Measurements from ENCODE around the gene AGBL1.

AGBL1 gene

DNA sequence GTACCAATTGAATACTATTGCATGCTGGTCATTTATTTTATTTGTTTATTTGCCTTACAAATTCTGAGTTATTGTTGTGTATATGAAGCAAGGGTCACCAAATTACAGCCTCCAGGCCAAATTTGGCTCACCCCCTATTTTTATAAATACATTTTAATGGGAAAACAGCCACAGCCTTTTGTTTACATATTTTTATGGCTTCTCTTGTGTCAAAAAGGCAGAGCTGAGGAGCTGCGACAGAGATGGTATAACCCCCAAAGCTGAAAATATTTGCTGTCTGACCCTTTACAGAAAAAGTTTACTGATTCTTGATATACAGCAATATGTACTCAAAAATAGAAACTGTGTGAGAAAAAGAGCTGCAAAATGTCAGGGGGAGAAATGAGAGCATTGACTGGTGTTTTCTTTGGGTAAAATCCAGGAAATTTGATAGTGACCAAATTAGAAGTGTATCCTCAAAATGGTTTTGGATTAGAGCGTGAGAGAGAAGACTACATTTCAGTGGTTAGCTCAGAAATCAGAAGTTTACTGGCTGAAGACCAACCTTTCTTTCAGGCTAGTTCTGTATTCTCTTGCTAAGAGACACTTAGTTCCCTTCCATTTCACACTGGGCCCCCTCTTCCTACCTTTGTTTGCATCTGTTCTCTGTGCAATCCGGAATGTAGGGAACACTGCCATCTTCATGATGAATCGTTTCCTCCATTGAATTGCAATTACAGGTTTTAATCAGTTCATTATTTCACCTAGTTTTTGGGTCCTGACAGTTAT, 757.8 kb downstream of the AGBL1 start:
- TF ChIP-seq NFIC (IDR thresholded peaks at IDR 0.05), result no peak
- no peak for TF ChIP-seq FOXM1 (IDR thresholded peaks at IDR 0.05; ENCODE audit: borderline replicate concordance, low read depth)
- no peak for TF ChIP-seq TEAD4 (IDR thresholded peaks at IDR 0.05)
- no peak for TF ChIP-seq TCF12 (IDR thresholded peaks at IDR 0.05; ENCODE audit: low read depth)
- TF ChIP-seq, protein P1, sequence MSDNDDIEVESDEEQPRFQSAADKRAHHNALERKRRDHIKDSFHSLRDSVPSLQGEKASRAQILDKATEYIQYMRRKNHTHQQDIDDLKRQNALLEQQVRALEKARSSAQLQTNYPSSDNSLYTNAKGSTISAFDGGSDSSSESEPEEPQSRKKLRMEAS (IDR thresholded peaks at IDR 0.05), result no peak
- TF ChIP-seq, protein P2, sequence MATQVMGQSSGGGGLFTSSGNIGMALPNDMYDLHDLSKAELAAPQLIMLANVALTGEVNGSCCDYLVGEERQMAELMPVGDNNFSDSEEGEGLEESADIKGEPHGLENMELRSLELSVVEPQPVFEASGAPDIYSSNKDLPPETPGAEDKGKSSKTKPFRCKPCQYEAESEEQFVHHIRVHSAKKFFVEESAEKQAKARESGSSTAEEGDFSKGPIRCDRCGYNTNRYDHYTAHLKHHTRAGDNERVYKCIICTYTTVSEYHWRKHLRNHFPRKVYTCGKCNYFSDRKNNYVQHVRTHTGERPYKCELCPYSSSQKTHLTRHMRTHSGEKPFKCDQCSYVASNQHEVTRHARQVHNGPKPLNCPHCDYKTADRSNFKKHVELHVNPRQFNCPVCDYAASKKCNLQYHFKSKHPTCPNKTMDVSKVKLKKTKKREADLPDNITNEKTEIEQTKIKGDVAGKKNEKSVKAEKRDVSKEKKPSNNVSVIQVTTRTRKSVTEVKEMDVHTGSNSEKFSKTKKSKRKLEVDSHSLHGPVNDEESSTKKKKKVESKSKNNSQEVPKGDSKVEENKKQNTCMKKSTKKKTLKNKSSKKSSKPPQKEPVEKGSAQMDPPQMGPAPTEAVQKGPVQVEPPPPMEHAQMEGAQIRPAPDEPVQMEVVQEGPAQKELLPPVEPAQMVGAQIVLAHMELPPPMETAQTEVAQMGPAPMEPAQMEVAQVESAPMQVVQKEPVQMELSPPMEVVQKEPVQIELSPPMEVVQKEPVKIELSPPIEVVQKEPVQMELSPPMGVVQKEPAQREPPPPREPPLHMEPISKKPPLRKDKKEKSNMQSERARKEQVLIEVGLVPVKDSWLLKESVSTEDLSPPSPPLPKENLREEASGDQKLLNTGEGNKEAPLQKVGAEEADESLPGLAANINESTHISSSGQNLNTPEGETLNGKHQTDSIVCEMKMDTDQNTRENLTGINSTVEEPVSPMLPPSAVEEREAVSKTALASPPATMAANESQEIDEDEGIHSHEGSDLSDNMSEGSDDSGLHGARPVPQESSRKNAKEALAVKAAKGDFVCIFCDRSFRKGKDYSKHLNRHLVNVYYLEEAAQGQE (IDR thresholded peaks at IDR 0.05; ENCODE audit: low read depth), result no peak
- no peak for TF ChIP-seq CEBPB (IDR thresholded peaks at IDR 0.05)
- TF ChIP-seq YY1 (IDR thresholded peaks at IDR 0.05; ENCODE audit: low read depth), result no peak
- TF ChIP-seq, protein P3, sequence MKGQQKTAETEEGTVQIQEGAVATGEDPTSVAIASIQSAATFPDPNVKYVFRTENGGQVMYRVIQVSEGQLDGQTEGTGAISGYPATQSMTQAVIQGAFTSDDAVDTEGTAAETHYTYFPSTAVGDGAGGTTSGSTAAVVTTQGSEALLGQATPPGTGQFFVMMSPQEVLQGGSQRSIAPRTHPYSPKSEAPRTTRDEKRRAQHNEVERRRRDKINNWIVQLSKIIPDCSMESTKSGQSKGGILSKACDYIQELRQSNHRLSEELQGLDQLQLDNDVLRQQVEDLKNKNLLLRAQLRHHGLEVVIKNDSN (IDR thresholded peaks at IDR 0.05), result no peak
- no peak for TF ChIP-seq ZBTB7A (IDR thresholded peaks at IDR 0.05; ENCODE audit: low read depth)
- no peak for TF ChIP-seq TAF1 (IDR thresholded peaks at IDR 0.05; ENCODE audit: low read depth)
- TF ChIP-seq RAD21 (IDR thresholded peaks at IDR 0.05; ENCODE audit: low read depth), result no peak
- TF ChIP-seq EGR1 (IDR thresholded peaks at IDR 0.05), result no peak
- no peak for TF ChIP-seq CREB1 (IDR thresholded peaks at IDR 0.05; ENCODE audit: low read depth)
- TF ChIP-seq EP300 (IDR thresholded peaks at IDR 0.05; ENCODE audit: borderline replicate concordance), result no peak

DNA sequence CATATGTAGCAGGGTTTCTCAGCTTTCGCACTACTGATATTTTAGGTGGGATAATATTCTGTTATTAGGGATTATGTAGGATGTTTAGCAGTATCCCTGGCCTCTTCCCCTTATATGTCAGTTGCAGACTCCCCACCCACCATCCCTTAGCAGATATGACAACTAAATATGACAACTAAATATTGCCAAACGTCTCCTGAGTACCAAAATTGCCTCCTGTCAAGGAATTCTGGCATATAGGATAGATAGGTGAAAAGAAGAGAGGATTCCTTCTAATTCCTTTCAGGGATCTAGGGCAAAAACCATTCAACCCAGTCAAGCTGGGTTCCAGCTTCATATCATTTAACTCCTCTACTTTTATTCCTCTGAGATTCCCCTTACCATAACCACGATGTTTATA, 759.8 kb downstream of the AGBL1 start:
- no peak for TF ChIP-seq ZBTB7A (IDR thresholded peaks at IDR 0.05; ENCODE audit: low read depth)
- TF ChIP-seq CEBPB (IDR thresholded peaks at IDR 0.05), result no peak
- TF ChIP-seq, protein P3 (IDR thresholded peaks at IDR 0.05), result no peak
- TF ChIP-seq EGR1 (IDR thresholded peaks at IDR 0.05), result no peak
- no peak for TF ChIP-seq TCF12 (IDR thresholded peaks at IDR 0.05; ENCODE audit: low read depth)
- TF ChIP-seq FOXM1 (IDR thresholded peaks at IDR 0.05; ENCODE audit: borderline replicate concordance, low read depth), result no peak
- no peak for TF ChIP-seq CREB1 (IDR thresholded peaks at IDR 0.05; ENCODE audit: low read depth)
- no peak for TF ChIP-seq NFIC (IDR thresholded peaks at IDR 0.05)
- no peak for TF ChIP-seq TEAD4 (IDR thresholded peaks at IDR 0.05)
- TF ChIP-seq EP300 (IDR thresholded peaks at IDR 0.05; ENCODE audit: borderline replicate concordance), result no peak
- TF ChIP-seq, protein P1 (IDR thresholded peaks at IDR 0.05), result no peak
- TF ChIP-seq TAF1 (IDR thresholded peaks at IDR 0.05; ENCODE audit: low read depth), result no peak
- TF ChIP-seq, protein P2 (IDR thresholded peaks at IDR 0.05; ENCODE audit: low read depth), result no peak
- TF ChIP-seq RAD21 (IDR thresholded peaks at IDR 0.05; ENCODE audit: low read depth), result no peak

DNA sequence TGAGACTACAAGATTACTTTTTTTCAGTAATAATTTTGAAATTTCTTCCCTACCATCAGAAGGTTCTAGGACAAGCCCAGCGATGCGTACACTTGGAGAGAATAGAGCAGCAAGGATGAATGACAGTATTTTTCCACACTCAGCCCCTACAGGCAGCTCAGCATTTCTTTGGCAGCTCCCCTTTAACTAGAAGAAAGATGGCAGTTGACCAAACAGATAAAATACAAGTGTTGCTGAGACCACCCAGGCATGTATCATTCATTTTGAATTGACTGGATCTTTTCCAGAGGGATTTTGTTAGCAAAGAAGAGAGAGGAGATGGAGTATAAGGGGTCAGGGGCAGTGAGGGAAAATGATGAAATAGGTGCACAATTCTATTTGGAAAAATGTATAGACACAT, 761.3 kb downstream of the AGBL1 start:
- TF ChIP-seq CREB1 (IDR thresholded peaks at IDR 0.05; ENCODE audit: low read depth) (no peak), TEAD4 (IDR thresholded peaks at IDR 0.05) (no peak), FOXM1 (IDR thresholded peaks at IDR 0.05; ENCODE audit: borderline replicate concordance, low read depth) (no peak), YY1 (IDR thresholded peaks at IDR 0.05; ENCODE audit: low read depth) (no peak), TCF12 (IDR thresholded peaks at IDR 0.05; ENCODE audit: low read depth) (no peak), RAD21 (IDR thresholded peaks at IDR 0.05; ENCODE audit: low read depth) (no peak), NFIC (IDR thresholded peaks at IDR 0.05) (no peak), EP300 (IDR thresholded peaks at IDR 0.05; ENCODE audit: borderline replicate concordance) (no peak), CEBPB (IDR thresholded peaks at IDR 0.05) (no peak)
- TF ChIP-seq, protein P3 (IDR thresholded peaks at IDR 0.05), result no peak
- TF ChIP-seq, protein P2 (IDR thresholded peaks at IDR 0.05; ENCODE audit: low read depth), result no peak
- TF ChIP-seq, protein P1 (IDR thresholded peaks at IDR 0.05), result no peak

Measured in Ishikawa (cell line).